HAP-1 (cell line): ENCODE results near the gene ARFGAP1.

Source experiments
- DNase-seq, 2 experiments: peaks; one replicate each; pipeline ENCODE4 v3.0.0-alpha.2; 2016 to 2020; ENCODE audit warnings: low spot score in 2 of 2
- H3K27me3 ChIP-seq: fragments of 250-450 bp; sonication (Bioruptor Pico); 2 replicates; pipeline ENCODE4 v1.5.1; 2020; ENCODE audit warnings: low read depth, mild to moderate bottlenecking, moderate library complexity
- H3K36me3 ChIP-seq: fragments of 250-450 bp; sonication (Bioruptor Pico); replicated peaks from 2 replicates; pipeline ENCODE4 v1.5.1; 2020; ENCODE audit warnings: mild to moderate bottlenecking
- H3K4me1 ChIP-seq: fragments of 250-450 bp; sonication (Bioruptor Pico); 2 replicates; pipeline ENCODE4 v1.5.1; 2020; ENCODE audit warnings: mild to moderate bottlenecking
- H3K4me3 ChIP-seq: fragments of 250-450 bp; sonication (Bioruptor Pico); 2 replicates; pipeline ENCODE4 v1.5.1; 2020; ENCODE audit warnings: mild to moderate bottlenecking, moderate library complexity
- H3K9me3 ChIP-seq: fragments of 250-450 bp; sonication (Bioruptor Pico); 2 replicates; pipeline ENCODE4 v1.5.1; 2020; ENCODE audit warnings: mild to moderate bottlenecking, moderate library complexity
- in situ Hi-C: fragments of 300-500 bp; cut with MboI; formaldehyde crosslinking; loops from 3 replicates; pipeline ENCODE4 v1.14.3; 2020; ENCODE audit warnings: low sequenced_read_pairs, inconsistent platforms, mixed read lengths

ARFGAP1 gene

DNA sequence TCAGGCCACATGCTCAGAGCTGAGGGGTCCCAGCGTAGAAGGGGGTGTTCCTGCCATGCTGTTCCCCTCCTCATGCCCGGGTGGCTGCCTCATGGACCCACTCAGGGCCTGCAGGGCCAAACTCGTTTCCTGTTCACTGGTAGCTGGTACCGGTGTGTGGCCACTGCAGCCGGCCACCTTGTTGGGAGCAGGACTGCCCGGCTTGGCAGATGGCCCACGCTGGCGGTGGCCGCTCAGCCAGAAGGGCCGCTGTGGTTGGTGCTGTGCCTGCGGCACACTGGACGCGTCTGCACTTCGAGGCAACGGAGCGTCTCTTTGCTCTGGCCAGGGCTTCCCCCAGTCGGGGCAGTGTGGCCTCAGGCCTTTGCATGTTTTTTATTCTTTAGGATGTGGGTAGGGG is 10.3 kb downstream of the ARFGAP1 start:
- no peaks in the 10 kb centered on the region for H3K27me3 ChIP-seq
- DNase-seq = no peak

GRCh38 chr20:63283397-63284082 is 10.9 kb downstream of the ARFGAP1 start:
- H3K36me3 ChIP-seq = peaks cover 37% of the 10 kb centered on the region

More for the DNA sequence above, 10.3 kb downstream of the ARFGAP1 start:
- H3K36me3 ChIP-seq = peaks cover 38% of the 10 kb centered on the region
- H3K9me3 ChIP-seq = no peaks in the 10 kb centered on the region
- in situ Hi-C loops = no loop called here
- H3K4me3 ChIP-seq = no peak overlapping the region
- H3K4me1 ChIP-seq = no peaks in the 10 kb centered on the region

DNA sequence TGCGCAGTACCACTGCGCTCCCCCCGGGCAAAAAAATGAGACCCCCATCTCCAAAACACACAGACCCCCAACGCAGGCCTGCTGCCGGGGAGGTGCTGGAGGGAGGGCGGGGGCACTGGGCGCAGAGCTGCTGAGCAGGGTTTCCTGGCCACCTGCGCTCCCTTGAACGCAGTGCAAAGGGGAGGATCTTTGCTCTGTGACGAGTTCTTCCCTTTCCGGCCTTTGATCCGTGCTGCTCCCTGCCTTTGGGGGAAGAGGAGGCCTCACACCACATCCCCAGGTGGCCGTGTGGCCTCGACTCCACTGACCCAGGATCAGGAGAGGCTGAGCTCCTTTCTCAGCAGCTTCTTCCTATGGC is 11.4 kb downstream of the ARFGAP1 start:
- Histone ChIP-seq H3K36me3 (peaks cover 36% of the 10 kb centered on the region), H3K4me1 (no peaks in the 10 kb centered on the region), H3K4me3 (no peak overlapping the region), H3K9me3 (no peaks in the 10 kb centered on the region), H3K27me3 (no peaks in the 10 kb centered on the region)
- in situ Hi-C loops = no loop called here
- no peak for DNase-seq

More at GRCh38 chr20:63283397-63284082, 10.9 kb downstream of the ARFGAP1 start:
- H3K4me1 ChIP-seq = no peaks in the 10 kb centered on the region
- H3K9me3 ChIP-seq = no peaks in the 10 kb centered on the region
- no peak for DNase-seq
- no peak overlapping the region for H3K4me3 ChIP-seq
- in situ Hi-C loops = no loop called here
- no peaks in the 10 kb centered on the region for H3K27me3 ChIP-seq

DNA sequence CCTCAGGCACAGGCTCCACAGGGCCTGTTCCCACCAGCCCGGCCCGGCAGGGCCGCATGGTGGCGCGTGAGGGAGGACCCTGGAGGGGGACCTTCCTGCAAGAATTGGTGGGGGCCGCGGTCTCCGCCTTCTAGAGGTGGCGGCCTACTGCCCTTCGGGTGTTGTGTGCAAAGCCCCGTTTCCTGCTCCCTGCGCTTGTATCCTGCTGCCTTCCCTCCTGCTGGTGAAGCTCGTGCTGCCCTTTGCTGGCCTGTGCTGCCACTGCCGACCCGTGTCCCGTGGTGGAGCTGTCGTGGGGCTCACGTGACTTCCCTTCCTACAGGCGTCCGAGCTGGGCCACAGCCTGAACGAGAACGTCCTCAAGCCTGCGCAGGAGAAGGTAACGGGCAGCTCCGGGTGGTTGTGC is 11.9 kb downstream of the ARFGAP1 start:
- H3K4me3 ChIP-seq = no peak overlapping the region
- H3K4me1 ChIP-seq = no peaks in the 10 kb centered on the region
- no peaks in the 10 kb centered on the region for H3K9me3 ChIP-seq
- in situ Hi-C loops = no loop called here
- H3K36me3 ChIP-seq = peaks cover 34% of the 10 kb centered on the region
- no peaks in the 10 kb centered on the region for H3K27me3 ChIP-seq
- DNase-seq = no peak

- H3K9me3 ChIP-seq = no peaks in the 10 kb centered on the region
- no peaks in the 10 kb centered on the region for H3K27me3 ChIP-seq
- peaks cover 29% of the 10 kb centered on the region for H3K36me3 ChIP-seq
- no peak for DNase-seq
- H3K4me3 ChIP-seq = no peak overlapping the region
- H3K4me1 ChIP-seq = no peaks in the 10 kb centered on the region
- in situ Hi-C loops = no loop called here
Measured at GRCh38 chr20:63284981-63285524, 12.4 kb downstream of the ARFGAP1 start.

DNA sequence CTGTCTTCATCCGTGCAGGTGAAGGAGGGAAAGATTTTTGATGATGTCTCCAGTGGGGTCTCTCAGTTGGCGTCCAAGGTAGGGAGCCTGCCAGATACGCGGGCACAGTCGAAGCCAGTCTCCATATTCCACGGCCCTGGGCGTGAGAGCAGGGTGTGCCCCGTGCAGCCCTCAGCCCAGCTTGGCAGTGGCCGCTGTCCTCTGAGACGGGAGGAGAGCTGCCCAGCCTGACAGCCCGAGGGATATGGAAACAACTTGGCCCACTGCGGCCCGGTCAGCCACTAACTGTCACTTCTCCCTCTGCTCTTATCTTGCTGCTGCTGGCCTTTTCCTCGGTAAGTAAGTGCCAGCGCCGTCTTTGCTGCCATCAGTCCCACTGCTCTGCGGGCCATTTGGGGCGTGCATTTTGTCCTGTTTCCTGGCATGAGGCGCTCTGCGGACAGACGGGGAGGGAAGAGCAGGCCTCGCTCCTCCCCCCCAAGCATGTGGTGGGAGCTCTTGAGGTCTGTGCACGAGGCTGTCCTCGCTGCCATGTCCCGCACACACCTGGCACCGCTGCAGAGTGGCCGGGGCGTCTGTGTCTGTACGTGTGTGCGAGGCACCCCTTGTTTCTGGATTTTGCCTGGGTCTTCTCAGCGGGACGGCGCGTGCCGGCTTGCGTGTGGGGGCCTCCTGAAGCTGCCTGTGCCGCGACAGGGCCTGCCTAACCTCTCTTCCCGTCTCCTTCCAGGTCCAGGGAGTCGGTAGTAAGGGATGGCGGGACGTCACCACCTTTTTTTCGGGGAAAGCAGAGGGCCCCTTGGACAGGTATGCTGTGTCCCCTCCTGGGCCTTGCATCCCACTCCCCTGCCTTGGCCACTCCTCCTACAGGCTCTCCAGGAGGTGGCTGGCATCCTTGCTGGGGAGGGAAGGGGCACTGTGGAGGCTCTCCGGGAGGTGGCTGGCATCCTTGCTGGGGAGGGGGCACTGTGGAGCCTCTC is 13.3 kb downstream of the ARFGAP1 start:
- in situ Hi-C loops = no loop called here
- Histone ChIP-seq H3K27me3 (no peaks in the 10 kb centered on the region), H3K4me1 (no peaks in the 10 kb centered on the region), H3K9me3 (no peaks in the 10 kb centered on the region), H3K4me3 (no peak overlapping the region), H3K36me3 (peaks cover 21% of the 10 kb centered on the region)
- no peak for DNase-seq

DNA sequence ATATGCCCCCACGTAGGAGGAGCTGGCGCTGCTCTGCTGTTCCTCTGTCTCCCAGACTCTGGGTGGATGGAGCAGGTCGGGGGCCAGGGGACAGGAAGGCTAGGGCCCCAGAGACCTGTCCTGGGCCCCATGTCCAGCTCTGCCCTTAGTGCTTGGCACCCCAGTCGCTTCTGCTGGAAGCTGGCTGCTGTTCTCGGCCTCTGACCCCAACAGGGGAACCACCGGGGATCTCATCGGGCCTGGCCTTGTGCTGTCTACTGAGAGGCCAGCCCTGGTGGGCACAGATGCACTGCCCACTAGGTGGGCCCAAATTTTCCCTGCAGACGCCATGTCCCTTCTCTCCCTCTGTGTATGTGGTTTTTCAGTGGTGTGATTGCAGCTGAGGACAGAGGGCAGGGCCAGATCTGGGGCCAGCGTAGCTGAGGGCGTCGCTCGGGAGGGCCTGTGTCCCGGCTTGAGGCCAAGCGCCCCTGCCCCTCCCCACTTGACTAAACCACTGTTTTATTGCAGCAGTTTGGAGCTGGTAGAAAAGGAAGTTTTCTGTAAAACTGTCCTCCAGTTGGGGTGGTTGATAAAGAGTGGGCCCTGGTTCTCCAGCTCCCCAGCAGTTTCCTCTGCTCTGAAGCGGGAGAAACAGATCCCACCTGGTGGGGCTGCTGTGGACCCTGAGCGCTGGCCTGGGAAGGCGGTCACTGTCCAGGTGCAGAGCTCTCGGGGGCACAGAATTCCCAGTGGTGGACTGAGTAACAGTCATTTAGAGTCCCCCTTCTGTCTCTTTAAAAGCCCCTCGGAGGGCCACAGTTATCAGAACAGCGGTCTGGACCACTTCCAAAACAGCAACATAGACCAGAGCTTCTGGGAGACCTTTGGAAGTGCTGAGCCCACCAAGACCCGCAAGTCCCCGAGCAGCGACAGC is 14.4 kb downstream of the ARFGAP1 start:
- Histone ChIP-seq H3K27me3 (no peaks in the 10 kb centered on the region), H3K36me3 (peaks cover 21% of the 10 kb centered on the region), H3K4me1 (no peaks in the 10 kb centered on the region; the same call in 1 of the 2 replicates), H3K9me3 (no peaks in the 10 kb centered on the region), H3K4me3 (no peak overlapping the region)
- no peak for DNase-seq
- in situ Hi-C loops = no loop called here

GRCh38 chr20:63287697-63288580 is 15.3 kb downstream of the ARFGAP1 start:
- in situ Hi-C loops = no loop called here
- H3K27me3 ChIP-seq = no peaks in the 10 kb centered on the region
- no peak overlapping the region for H3K4me3 ChIP-seq
- no peaks in the 10 kb centered on the region; the same call in 1 of the 2 replicates for H3K4me1 ChIP-seq
- no peak for DNase-seq
- H3K9me3 ChIP-seq = no peaks in the 10 kb centered on the region
- H3K36me3 ChIP-seq = peaks cover 16% of the 10 kb centered on the region

DNA sequence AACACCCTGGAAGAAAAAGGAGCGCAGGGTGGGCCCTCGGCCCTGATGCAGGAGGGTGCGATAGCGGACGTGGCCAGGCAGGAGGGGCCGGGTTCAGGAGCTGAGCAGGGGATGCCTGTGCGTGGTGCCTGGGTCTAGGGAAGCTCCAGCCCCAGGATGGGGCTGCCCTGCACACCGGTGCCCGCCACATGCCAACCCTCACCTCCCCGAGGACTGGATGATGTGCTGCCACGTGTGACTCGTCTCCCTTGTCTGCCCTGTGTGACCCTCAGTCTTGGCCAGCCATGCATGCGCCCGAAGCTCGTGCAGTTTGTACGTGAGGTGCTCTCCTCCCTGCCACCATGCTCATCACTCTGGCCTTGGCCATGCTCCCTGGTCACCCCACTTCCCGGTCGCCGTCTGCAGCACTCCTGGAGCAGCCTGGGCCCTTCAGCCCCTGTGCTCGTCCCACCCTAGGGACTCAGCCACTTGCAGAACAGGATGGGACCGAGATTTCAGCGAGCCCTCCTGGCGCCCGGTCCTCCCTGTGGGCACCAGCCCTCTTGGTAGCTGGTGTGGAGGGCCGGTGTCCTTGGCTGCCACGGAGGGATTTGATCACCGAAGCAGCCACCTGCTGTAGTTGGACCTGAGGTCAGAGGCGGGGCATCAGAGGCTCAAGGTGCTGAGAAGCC is 16.1 kb downstream of the ARFGAP1 start:
- in situ Hi-C loops = no loop called here
- Histone ChIP-seq H3K9me3 (no peaks in the 10 kb centered on the region), H3K36me3 (peaks cover 11% of the 10 kb centered on the region)

DNA sequence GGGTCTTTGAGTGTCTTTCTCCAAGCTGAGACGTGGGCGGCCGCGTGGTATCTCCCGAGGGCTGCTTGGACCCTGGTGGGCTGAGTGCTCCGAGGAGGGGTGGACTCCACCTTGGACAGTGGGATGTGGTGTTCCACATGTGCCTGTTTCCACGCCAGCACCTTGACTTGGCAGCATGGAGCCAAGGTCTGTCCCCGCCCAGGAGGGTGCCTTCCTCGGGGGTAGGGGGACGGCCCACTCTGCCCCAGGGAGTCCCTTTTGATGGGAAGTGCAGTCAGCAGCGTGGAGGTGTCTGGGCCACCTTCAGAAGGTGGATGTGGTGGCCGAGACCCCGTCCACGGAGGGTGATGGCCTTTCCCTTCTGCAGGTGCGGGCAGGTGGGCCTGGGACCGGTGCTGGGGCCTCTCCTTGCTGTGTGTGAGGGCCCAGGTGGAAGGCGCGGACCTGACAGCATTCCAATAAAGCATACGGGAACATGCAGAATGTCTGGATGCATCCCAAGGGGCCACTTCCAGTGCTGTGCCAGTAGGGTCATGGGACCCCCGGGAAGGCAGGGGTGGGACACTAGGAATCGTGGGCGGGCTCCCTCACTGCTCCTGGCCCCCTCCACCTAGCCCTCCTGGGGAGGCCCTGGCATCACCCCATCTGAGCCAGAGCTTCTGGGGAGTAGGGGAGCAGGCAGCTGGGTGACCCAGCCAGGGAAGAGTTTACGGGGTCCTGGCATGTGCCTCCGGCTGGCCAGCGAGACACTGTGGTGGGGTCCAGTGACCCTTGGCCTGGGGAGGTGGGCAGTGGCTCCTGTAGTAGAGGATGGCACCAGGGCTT is 16.9 kb downstream of the ARFGAP1 start:
- no peak for DNase-seq
- Histone ChIP-seq H3K4me1 (no peaks in the 10 kb centered on the region; the same call in 1 of the 2 replicates), H3K9me3 (no peaks in the 10 kb centered on the region), H3K36me3 (peaks cover 11% of the 10 kb centered on the region), H3K27me3 (peaks cover 4% of the 10 kb centered on the region), H3K4me3 (no peak overlapping the region)
- in situ Hi-C loops = no loop called here

More for the DNA sequence above, 16.1 kb downstream of the ARFGAP1 start:
- H3K27me3 ChIP-seq = no peaks in the 10 kb centered on the region
- no peak overlapping the region for H3K4me3 ChIP-seq
- no peaks in the 10 kb centered on the region; the same call in 1 of the 2 replicates for H3K4me1 ChIP-seq
- DNase-seq = no peak

DNA sequence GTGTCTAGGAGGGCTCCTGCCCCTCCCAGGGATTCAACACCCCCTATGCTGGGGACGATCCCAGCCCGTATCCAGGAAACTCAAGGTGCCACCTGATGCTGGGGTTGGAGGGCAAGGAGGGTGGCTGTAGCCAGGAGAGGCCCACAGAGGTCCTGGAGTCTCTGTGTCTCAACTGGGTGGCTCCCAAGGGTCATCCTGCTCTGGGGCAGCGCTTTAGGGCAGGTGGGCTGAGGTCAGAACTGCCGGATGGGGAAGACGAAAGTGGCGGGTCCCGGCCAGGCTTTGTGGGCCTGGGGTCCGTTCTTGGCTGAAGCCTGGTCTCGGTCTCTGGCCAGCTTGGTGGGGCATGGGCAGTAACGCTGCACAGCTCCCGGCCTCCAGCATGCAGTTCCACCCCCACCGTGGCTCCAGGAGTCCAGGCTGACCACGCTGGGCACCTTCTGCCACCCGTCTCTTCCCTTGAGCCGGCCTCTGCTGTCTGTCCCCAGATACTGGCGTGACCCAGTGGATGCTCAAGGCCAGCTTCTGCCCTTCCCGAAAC is 17.6 kb downstream of the ARFGAP1 start:
- in situ Hi-C loops = no loop called here
- Histone ChIP-seq H3K4me3 (no peak overlapping the region), H3K27me3 (peaks cover 10% of the 10 kb centered on the region), H3K9me3 (no peaks in the 10 kb centered on the region), H3K36me3 (peaks cover 11% of the 10 kb centered on the region), H3K4me1 (no peaks in the 10 kb centered on the region; the same call in 1 of the 2 replicates)
- no peak for DNase-seq
